Measurements from ENCODE around the gene NR1I2. TPM values are rescaled to one million over a fixed set of nuclear protein-coding genes. Genes with fewer than 3 reads are reported as not detected.

NR1I2 gene
- total RNA-seq, 1 donor from 2014 or later = not detected

Other genes with a start within 250 kb of the NR1I2 start
- gene CD80, start 222.5 kb upstream of the NR1I2 start, total RNA-seq = not detected in 2 replicates
- gene ADPRH, start 202.6 kb upstream of the NR1I2 start, total RNA-seq = 8.9 and 9.9 TPM in 2 replicates
- 2.8 and 7.8 TPM in 2 replicates for gene PLA1A, start 184.2 kb upstream of the NR1I2 start, total RNA-seq
- gene POPDC2, start 121.5 kb upstream of the NR1I2 start, total RNA-seq = 1.3 and 1.6 TPM in 2 replicates
- 19.0 and 29.3 TPM in 2 replicates for gene COX17, start 104.7 kb upstream of the NR1I2 start, total RNA-seq
- gene CFAP91, start 79.1 kb upstream of the NR1I2 start, total RNA-seq = 0.10 and 0.70 TPM in 2 replicates